Measurements from ENCODE around the gene ENTHD1. TPM values are rescaled to one million over a fixed set of nuclear protein-coding genes. Genes with fewer than 3 reads are reported as not detected.

The ENTHD1 gene
- total RNA-seq, 1 donor from 2014 or later = not detected

DNA sequence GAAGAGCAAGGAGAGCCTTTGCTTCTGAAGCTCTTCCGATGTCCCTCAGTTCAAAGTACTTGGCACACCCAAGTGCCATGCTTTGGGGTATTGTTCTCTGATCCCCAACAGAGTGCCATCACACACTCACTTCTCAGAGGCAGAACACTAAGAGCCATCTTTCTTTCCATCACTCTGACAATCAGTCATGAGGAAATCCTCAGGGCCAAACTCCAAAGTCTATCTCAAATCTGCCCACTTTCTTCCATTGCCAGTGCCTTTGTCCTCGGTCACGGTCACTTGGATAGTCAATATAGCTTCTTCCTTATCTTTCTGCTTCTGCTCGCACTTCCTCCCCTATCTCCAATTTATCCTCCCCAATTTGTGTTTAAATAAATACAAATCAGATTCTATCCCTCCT, 90.9 kb downstream of the ENTHD1 start:
- no peak for DNase-seq (ENCODE audit: extremely low read depth, low read depth, low spot score)

DNA sequence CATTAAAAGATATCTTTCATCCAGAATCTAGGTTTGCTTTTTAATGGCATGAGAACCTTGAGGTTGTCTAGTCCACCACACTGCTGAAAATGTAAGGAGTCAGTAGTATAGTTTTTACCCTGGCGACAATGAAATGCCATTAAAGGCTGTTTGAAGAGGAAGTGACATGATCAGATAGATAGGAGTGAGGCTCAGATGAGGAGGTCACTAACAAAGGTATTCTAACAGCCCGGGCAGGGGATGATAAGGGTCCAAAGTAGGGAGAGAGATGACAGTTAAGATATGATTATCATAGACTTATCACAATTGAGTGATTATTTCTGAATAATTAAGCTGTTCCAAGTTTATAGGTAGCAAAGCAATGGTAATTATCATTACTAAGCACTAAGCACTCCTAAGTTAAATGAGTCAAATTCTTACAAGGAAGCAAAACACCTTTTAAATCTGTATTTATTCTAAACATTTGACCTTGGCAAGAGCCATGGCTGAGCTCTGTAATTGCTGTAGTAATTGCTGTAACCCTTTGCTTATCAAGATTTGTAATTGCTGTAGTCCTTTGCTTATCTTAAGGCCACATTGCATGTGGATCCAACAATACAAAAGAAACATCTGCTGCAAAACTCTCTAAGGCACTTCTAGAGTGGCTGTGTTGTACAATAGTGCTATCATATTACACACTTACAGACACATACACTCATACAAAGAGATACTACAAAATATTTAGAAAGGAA, 92.6 kb downstream of the ENTHD1 start:
- no peak for DNase-seq (ENCODE audit: extremely low read depth, low read depth, low spot score)

DNA sequence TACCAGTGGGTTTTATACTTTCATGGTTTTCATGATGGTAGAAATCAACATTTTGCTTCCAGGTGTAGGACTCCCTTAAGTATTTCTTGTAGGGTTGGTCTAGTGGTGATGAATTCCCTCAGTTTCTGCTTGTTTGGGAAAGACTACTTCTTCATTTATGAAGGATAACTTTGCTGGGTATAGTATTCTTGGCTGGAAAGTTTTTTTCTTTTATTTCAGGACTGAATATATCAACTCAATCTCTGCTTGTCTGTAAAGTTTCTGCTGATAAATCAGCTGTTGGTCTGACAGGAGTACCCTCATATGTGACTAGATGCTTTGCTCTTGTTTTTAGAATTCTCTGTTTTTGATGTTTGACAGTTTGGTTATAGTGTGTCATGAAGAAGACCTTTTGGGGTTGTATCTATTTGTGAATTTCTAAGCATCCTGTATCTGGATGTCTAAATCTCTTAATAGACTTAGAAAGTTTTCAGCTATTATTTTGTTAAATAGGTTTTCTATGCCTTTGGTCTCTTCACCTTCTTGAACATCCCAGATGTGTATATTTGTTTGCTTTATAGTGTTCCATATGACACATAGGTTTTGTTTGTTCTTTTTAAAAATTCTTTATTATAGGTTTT, 95.9 kb downstream of the ENTHD1 start:
- no peak for DNase-seq (ENCODE audit: extremely low read depth, low read depth, low spot score)

DNA sequence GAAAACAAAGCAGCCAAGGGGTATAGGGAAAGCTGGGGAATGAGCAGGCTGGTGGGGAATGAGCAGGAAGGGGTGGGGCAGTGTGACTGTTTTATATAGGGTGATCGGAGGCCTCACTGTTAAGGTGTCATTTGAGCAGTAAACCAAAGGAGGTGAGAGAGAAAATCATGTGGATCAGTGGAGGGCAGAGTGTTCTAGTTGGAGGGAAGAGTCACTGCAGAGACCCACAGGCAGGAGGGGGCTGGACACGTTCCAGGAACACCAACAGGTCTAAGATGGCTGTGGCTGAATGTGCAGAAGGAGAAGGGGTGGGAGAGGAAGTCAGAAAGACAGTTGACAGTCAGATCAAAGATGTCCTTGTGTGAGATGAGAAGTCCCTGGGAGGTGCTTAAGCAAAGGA, 103.8 kb downstream of the ENTHD1 start:
- DNase-seq (ENCODE audit: extremely low read depth, low read depth, low spot score) = no peak

DNA sequence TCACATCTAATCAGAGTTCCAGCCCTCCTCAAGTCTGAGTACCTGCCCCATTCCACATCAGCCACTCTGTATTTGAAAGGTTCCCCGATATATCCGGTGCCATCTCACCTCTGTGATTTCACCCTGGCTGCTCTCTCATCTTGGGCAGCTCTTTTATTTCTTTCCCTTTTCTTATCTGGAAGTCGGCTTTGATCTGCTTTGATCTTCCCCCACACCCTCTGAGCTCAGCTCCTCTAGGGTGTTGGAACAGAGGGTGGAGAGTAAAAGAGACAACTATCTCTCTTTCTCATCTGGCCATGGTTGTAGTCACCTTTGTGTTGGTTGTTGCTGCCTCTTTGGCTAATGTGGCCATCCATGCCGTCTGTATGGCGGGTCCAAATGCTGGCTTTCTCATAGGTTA, 108.3 kb downstream of the ENTHD1 start:
- DNase-seq (ENCODE audit: extremely low read depth, low read depth, low spot score) = no peak

DNA sequence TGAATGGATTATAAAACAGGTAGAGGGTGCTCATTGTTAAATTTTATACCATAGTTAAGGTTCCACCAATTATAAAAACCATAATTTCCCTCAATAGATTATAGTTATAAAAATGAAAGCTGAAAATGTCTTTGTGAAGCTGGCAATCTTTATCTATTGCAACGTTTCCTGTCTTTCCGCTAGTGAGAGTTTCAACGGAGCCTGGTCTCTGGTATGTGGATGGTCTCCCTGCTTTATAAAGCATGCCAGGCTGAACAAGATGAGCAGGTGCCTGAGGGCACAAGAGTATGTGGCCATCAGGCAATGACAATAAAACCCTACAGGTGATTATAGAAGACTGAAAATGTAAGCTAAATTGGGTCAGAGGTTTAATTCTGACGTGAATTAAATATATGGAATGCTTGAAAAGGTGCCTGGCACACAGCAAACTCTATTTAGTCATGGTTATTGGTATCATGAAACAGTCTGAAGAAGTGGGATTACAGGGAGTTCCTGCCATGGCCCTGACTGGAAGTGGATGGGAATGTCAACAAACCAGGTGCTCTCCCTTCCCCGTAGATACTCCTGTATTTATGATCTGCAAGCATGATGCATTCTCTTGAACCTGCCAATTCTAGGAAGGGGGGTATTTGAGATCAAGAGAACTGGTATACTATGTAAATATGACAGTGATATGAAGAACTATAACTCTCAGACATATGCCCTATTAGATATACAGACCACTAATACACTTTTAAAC, 115.7 kb downstream of the ENTHD1 start:
- no peak for DNase-seq (ENCODE audit: extremely low read depth, low read depth, low spot score)

DNA sequence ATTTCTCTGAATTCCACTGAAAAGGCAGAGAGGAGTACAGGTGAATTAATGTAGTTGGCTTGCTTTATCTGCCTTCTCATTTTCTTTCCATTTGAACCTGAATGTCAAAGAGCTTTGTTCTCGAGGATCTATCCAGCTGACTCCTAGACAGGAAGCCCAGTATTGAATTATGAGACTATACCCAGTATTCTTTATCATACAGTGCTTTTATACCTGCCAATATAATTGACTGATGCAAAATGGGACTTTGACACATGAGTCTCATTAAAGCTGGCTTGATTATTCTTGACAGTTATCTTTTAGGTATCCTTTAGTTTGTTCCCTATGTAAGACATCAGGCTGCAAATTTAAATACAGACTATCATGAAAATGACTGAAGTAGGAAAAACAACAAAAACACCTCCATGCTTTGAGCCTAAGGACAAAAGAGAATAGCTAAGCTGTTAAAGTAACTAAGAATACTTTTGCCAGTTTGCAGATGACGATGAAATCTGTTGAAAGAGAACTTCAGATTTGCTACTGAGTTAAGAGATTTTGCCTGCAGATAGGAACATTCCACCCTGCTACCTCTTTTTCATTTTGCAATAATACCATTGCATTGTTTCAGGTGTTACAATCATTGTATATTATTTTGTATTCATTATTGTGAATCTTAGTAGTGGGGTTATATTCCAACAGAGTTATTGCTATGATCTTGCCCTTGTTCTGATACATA, 117.1 kb downstream of the ENTHD1 start:
- no peak for DNase-seq (ENCODE audit: extremely low read depth, low read depth, low spot score)

DNA sequence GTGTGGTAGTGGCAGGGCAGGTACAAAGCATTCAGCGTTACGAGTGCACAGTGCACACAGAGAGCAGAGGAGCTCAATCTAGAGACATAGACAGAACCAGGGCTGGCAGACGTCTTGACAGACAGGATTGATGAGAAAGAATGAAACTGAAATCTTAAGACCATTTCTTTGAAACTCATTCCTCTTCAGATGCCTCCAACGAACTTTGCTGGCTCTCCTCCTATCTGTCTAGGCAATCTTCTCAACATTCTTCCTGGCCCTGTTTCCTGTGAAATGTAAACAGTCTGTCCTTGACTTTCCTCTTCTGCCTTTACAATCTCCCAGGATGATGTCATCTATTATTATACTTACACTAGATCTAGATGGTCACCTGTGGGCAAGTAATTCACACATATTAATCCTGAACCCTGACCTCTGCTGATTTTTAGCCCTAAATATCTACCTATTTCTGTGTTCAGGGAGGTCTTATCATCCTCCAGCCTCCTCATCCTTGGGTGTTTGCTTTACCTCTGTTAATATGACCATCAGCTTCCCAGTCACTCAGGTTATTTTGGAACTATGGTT, 119.5 kb downstream of the ENTHD1 start:
- DNase-seq (ENCODE audit: extremely low read depth, low read depth, low spot score) = no peak

DNA sequence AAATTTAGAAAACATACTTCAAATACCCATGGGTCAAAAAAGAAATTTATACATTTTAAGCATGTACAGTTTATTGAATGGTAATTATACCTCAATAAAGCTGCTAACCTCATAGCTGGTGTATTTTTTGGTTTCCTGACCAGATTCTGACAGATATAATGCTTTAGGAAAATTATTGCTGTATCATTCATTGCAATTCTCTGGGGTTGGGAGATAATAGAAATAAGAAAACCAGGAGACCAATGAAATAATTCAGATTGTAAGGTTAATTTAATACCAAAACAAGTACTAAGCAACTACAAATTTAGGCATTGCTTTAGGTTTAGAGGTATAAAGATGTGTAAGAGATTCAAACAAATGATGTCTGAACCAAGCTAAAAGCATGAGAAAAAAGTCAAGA, 120.1 kb downstream of the ENTHD1 start:
- DNase-seq (ENCODE audit: extremely low read depth, low read depth, low spot score) = no peak

DNA sequence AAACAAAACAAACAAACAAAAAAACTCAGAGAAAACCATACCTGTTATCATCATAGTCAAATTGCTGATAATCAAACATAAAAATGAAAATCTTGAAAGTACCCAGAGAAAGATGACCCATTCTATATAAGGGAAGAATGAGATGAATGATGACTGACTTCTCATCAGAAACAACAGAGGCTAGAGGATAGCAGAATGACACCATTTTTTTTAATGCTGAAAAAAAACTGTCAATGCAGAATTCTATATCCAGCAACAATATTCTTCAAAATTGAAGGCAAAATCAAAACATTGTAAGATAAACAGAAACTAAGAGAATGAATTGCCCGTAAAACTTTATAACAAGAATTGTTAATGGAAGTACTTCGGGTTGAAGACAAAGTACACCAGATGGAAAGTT, 122.1 kb downstream of the ENTHD1 start:
- no peak for DNase-seq (ENCODE audit: extremely low read depth, low read depth, low spot score)

DNA sequence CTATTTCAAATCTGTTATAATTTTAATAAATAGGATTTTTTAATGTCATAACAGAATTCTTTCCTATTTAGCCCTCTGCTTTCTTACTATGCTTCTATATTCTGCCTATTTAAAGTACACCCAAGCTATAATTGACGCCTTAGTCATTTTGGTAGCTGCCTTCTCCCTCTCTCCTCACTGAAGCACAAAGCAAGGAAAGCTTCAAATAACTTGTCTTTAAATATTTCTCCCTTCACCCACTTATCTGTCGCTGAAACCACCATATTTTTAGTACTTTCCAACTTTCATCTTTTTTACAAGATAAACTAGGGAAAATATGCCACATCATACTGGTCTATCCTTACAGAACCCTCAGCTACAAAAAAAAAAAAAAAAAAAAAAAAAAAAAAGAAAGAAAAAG, 127.9 kb downstream of the ENTHD1 start:
- no peak for DNase-seq (ENCODE audit: extremely low read depth, low read depth, low spot score)

DNA sequence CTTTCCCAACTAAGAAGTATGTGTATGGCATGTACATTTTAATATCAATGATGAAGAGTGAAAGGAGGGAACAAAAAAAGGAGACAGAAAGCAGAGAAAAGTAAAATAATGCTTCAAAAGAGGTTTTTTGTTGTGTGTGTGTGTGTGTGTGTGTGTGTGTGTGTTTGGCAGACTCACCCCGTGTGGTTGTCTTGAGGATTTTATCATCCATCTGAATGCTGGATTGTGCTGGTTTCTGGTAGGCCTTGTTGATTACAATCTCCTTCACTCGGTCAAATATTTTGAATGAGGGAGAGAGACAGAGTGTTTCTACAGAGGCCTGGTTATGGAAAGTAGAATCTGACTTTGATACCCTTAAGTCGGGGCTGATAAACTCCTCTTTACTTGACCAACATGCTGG, 128.5 kb downstream of the ENTHD1 start:
- DNase-seq (ENCODE audit: extremely low read depth, low read depth, low spot score) = no peak

DNA sequence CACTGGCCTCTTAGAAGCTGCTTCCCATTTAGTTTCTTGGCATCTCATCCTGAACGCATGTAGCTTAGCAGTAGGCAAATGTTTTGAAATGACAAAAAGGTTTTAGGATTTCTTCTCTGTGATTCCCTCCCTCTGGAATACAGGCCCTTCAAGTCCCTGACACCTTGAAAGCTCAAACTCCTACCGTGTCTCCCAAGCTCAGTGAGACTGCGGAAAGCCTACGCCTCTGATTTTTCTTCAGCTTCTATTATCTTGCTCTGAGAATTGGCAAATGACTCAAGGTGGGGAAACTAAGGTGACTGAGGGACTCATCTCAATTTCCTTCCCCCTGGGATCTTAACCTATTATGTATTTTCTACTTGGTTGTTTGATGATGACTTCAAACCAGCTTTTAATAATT, 130.3 kb downstream of the ENTHD1 start:
- DNase-seq (ENCODE audit: extremely low read depth, low read depth, low spot score) = no peak

DNA sequence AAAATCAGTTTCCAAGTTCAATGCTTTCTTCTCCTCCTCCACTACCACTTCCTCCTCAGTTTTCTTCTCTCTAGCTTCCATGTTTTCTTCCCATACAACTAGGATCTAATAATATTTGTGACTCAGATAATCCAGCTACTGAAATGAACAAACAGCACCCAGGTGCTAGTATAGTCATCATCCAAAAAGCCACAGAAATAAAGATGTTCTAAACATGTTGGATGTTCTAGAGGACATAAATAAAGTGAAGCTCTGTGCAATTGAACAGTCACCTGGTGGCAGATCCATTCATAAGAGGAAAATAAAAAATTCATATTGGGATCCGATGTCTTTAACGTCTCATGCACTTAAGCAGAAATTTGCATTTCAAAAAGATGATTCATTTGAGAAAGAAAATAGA, 142.8 kb downstream of the ENTHD1 start:
- no peak for DNase-seq (ENCODE audit: extremely low read depth, low read depth, low spot score)

DNA sequence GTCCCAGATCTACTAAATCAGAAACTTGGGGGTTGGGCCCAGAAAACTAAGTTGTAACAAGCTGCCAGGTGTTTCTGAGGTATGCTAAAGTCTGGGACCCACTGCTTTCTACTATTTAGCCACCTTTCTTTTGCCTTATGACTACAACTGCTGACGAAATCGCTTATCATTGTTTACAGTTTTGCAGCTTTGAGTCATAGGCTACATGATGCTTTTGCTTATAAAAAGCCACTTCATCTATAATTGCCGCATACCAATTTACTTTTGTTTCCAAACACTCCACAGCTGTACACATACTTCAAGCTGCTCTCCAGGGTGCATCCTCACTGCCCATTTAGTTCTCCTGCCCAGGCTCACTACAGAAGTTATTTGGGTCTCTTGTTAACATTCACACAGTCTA, 144.7 kb downstream of the ENTHD1 start:
- no peak for DNase-seq (ENCODE audit: extremely low read depth, low read depth, low spot score)

DNA sequence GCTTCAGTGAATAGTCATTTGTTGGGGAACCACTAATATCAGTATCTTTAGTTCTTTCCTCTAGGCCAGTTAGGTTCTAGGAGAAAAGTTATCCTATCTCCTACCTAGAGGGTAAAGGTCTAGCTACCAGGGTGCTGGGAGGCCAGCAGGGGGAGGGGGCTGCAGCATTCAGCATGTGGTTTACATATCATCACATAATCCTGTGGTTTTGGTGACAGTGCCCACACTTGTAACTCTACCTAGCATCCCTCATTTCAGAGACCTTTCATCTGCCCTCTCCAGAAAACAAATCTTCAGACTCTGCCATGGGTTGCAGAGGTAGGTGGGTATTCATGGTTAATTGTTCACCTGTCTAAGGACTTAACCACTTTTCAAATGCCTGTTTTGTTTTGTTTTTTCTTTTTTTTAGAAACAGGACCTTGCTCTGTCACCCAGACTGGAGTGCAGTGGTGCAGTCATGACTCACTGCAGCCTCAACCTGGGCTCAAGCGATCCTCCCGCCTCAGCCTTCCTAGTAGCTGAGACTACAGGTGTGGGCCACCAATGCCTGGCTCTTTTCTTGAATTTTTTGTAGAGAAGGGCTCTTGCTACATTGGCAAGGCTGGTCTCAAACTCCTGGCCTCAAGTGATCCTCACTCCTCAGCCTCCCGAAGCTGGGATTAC, 146.8 kb downstream of the ENTHD1 start:
- DNase-seq (ENCODE audit: extremely low read depth, low read depth, low spot score) = no peak

DNA sequence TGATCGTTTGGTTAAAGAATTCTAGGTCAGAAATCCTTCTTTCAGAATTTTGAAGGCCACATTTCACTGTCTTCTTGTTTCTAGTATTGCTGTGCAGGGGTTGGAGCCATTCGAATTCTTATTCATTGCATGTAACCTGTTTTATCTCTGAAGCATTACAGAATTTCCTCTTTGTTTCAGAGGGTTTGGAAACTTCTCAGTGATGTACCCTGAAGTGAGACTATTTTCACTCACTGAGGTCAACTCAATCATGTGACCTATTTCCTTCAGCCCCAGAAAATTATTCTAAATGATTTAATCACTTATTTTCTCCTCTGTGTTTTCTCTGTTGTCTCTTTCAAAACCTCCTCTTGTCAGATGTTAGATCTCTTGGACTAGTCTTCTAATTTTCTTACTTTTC, 147.8 kb downstream of the ENTHD1 start:
- DNase-seq (ENCODE audit: extremely low read depth, low read depth, low spot score) = no peak

DNA sequence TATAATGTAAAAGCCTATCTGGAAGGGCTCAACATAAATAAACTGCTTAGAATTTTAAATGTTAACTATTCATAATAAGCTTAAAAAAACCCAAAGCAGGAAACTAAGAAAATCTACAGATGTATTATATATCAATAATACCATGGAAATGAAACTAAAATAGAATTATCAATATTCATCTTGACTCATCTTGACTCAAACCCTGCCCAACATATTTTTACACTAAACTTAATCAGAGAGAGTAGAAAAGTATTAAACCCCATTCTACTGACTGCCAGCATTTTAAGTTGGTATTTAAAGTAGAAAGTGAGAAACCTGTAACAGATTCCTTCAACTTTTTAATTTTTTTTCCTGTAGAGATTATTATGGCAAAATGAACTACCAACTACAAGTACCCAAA, 149.2 kb downstream of the ENTHD1 start:
- DNase-seq (ENCODE audit: extremely low read depth, low read depth, low spot score) = no peak

DNA sequence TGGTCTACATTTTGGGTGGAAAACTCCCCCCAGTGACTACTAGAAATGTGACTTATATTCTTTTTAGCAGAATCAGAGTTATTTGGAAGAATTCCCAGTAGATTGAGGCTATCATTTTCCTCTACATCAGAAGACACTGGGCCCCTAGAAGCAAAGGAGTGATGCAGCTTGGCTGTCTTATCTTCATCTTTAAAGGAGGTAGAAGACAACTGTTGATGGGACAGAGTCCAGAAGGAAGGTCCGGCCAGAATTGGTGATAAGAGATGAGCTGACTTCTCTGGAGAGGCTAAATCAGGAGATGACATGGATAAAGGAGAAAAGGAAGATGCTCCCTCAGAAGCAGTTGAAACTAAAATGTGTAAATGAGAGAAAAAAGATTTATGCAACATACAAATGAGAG, 149.6 kb downstream of the ENTHD1 start:
- DNase-seq (ENCODE audit: extremely low read depth, low read depth, low spot score) = no peak

DNA sequence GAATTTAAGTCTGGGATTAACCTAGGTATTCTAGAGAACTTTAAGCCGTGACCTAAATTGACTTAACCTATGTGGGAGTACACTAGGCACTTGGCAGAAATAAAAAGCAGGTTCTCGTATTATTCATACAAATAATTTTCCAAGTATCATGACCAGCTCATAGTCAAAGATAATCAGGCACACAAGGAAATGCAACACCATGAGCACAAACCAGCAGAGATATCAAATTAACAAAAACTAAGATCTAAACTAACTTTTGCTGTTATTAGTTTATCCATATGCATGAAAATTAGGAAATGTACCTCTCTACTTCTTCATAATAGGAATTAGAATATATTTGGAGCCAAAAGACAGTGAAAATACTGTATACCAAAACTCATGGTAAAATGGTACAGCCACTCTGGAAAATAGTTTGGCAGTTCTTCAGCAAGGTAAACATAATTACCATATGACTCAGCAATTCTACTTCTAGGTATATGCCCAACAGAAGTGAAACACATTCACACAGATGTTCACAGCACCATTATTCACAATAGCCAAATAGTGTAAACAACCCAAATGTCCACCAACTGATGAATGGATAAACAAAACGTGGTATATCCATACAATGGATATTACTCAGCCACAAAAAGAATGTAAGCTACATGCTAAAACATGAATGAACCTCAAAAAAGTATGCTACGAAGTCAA, 154.1 kb downstream of the ENTHD1 start:
- no peak for DNase-seq (ENCODE audit: extremely low read depth, low read depth, low spot score)
